NCI-H187 (cell line): ENCODE data around the gene RXRG.

ENCODE experiments used
- DNase-seq, 2 experiments: peaks; one replicate each; lab custom pipeline; 2025; lab: John Stamatoyannopoulos, UW

The RXRG gene

DNA sequence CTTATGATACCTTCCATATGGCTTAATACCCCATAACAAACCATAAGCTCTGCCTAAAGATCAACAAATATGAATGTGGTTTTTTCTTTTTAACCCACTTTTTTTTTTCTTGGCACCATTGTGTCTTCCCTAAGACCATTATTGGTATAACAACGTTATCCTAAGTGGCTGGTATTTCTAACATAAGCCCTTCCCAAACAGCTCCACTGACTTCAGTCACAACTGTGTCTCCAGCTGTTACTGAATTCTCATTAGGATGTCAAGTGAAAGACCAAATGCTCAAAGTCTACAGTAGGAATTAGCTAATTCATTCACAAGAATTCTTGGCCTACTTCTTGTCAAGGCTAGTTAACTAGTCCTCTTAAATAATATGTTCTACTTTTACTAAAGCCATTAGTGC lies 4.2 kb upstream of the RXRG start:
- no peak for DNase-seq

DNA sequence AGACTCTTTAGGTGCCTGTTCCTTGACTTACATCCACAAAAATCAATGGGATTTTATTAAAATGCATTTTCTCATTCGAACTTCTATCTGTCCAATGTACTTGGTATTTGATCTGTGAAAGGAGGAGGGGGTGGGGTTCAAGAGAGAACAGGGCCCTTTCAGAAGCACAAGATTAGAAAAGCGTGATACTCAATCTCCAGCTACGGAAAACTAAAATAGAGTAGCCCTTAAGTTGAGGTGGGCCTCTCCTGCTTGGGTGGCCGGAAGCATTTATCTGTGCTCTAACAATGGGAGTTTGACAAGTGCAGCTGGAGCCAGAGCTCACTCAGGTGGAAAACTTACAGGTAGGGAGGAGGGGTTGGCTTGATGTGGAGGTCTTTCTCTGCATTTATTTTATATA lies 462 bp upstream of the RXRG start:
- no peak for DNase-seq

DNA sequence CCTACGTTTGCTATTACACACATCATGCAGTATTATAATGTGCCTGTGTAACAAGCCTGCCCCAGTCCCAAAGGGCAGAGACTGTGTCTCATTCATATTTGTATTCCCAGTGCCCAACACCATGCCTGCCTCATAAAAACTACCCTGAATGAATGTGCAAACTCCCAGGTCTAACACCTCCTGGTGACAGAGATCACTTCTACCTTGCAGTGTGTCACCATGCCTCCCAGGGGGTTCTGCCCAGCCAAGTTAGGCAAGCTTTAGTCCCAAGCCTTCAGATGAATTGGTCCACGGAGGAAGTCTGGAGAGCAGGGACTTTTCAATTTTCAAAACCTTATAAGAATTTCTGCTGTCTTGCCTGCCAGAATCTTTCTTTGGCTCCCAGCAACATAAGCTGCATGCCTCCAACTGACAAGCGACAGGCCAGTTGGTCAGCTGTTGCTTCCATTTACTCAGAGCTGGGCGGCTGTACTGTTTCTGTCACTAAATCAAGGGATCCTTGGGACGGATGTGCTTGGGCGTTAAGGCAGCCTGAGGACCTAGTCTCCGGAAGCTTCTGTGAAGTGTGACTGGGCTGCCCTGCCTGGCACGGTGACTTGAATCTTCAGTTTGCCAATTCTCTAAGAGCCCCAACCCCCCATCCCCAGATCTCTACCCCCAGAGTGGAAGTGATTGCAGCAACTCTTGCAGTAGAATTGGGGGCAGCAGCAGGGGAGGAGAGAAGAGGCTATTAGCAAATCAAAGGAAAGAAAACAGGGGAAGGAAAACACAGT lies 1.2 kb downstream of the RXRG start:
- no peak for DNase-seq

DNA sequence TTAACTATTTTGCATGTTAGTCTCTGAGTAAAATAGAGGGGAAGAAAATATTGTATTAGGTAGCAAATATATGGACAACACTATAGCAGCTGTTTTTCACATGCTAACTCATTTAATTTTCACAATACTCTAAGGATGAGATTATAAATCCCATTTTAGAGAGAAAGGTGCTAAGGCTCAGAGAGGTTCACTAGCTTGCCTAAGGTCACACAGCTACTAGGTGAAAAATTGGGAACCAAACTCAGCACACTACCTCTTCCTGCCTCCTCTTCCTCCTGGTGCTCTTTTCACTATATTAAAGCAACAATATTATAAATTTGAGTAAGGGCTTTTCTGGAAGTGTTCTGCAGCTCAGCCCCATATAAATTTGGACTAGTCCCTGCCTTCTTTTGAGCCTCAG lies 2.3 kb downstream of the RXRG start:
- DNase-seq, result no peak

DNA sequence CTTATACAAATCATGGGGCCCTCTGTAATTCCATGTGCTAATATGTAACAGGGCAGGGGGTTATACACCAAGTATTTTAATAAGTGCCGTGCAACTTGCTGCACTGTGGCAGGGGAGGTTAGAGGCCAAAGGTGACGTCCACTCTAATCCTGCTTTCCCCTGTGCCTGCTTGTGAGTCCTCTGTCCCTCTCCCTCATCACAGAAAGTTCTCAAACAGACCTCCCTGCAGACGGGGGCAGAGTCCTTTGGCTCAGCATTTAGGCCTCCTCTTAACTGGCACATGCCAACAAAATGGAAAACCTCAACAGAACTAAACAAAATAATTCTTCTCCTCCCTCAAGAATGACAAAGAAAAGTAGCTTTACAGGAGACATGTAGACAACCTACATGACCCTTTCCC lies 2.9 kb downstream of the RXRG start:
- no peak for DNase-seq

DNA sequence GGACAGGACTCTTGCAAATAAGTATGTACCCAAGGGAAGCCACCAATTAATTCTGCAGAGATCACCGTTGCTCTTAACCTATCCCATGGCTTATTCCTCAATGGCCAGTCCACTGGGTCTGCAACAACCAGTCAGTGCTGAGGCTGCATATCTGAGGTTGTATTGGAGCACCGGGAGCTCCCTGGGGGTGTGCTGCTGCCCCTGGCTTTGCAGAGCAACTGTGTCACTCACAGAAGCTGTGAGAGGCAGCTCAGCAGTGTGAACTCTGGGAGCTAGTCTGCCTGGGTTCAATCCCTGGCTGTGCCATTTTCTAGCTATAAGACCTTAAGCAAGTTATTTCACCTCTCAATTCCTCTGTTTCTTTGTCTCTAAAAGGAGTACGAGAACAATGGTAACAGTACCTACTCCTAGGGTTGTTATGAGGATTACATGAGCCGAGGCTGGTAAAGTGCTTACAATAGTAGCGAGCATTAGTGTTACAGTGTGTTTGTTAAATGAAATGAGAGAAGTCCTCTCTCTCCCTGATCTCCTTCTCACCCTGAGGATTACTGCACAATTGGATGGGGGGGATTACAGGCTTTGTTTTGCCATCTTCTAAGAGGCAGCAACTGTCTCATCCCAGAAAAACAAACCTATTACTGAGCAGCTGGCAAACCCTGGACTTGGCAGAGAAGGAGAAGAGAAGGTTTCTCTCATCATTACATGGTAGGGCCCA lies 3.6 kb downstream of the RXRG start:
- no peak for DNase-seq

DNA sequence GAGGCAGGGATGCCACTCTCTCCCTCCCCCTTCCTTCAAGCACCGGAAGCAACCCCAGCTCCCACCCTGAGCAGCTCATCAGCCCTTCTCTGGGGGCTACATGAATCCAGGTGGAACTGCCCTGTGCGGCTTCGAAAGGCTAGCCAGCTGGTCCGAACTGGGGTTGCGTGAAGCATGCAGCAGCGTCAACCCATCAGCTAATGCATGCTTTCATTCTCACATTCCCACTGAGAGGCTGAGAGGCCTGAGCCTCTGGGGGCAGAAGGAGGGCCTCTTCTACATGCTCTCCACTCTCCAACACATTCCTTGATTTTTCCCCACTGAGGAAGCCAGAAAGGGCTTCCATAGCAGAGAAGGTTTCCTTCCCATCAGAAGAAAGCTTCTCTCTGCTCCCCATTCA lies 5.6 kb downstream of the RXRG start:
- no peak for DNase-seq

DNA sequence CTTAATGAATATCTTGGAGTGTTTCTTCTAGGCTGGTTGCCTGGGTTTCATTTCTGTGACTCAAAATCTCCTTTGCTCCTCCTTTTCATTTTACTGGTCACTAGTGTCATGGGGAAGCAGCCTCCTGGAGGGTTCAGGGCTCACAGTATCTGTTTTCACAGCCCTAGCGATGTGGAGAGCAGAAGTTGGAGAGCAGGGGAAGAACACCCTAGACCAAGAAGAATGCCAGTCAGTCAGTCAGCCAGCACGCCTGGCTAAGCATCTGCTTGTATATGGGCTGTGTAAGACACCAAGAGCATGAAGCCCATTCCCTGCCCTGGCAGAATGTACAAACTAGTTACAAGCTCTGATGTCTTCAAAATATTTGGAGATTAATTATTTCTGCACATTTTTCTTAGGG lies 7.9 kb downstream of the RXRG start:
- DNase-seq, result no peak

DNA sequence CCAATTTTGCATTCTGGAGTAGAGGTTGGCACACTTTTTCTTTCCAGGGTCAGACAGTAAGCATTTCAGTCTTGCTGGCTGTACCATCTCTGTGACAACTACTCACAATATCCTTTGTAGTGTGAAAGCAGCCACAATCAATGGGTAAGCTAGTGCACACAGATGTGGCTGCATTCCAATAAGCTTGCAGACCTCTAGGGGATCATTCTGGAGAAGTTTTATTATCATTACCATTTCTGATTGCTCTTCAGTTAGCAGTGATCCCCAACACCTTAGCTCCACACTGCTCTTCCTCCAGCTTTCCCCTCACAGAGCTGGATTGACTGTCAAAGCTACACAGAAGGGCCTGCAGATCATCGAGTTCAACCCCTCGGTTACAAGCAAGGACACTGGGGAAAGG lies 9.1 kb downstream of the RXRG start:
- no peak for DNase-seq

DNA sequence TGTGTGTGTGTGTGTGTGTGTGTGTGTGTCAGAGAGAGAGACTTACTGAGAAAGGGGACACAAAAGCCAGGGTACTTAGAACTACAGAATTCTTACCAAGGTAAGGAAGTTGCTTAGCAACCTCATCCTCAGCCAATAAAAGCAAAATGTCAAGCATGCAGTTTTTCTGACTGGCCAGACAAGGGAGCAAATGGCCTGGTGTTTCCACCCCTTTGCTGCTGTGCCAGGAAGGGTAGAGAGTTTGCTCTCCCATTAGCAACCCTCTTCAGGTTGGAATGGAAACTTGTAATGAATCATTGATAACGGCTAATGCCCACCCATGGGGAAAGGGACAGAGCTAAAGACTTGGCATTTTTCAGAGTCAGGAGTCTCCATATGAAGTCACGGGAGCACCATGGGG lies 10.6 kb downstream of the RXRG start:
- DNase-seq, result no peak

DNA sequence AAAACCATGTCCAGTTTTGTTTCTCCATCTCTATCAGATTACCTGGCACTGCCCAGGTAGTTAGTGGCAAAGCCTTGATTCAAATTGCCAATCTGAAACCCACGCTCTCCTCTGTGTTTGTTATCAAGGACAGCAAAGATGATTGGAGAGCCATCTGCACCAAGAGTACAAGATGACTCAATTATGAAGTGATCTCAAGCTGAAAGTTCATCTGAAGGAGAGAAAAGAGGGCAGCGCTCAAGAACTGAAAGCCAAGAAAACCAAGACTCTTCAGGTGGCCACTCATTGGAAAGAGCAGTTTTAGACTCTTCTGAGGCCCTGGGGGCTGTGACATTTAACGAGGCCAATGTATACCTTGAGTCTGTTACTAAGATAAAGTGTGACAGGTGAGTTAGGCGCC lies 13.8 kb downstream of the RXRG start:
- DNase-seq, result no peak

DNA sequence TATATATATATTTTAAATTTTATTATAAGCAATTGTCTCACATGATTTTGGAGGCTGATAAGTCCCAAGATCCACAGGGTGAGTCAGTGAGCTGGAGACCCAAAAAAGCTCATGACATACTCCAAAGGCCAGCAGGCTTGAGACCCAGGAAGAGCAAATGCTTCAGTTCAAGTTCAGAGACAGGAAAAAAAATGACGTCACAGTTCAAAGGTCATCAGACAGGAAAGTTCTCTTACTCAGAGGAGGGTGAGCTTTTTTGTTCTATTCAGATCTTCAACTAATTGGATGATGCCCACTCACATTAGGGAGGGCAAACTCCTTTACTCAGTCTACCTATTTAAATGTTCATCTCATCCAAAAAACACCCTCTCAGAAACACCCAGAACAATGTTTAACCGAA lies 18.2 kb downstream of the RXRG start:
- no peak for DNase-seq

DNA sequence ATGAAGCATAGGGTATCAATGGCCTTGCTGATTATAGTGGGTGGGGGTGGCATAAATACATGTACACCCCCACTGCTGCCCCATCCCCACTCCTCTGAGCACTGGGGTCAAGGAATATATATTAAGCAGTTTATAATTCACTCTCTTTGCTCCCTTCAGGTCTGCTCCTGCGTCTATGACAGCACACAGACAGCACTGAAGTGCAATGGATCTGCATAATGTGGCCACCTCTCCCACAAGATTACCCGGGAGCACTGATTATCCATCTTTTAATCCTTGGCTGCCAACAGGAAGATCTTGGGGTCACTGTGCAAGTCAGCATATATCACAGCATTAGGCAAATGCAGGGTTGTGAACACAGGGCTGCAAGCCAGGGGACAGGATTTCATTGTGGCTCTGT lies 19.3 kb downstream of the RXRG start:
- no peak for DNase-seq

DNA sequence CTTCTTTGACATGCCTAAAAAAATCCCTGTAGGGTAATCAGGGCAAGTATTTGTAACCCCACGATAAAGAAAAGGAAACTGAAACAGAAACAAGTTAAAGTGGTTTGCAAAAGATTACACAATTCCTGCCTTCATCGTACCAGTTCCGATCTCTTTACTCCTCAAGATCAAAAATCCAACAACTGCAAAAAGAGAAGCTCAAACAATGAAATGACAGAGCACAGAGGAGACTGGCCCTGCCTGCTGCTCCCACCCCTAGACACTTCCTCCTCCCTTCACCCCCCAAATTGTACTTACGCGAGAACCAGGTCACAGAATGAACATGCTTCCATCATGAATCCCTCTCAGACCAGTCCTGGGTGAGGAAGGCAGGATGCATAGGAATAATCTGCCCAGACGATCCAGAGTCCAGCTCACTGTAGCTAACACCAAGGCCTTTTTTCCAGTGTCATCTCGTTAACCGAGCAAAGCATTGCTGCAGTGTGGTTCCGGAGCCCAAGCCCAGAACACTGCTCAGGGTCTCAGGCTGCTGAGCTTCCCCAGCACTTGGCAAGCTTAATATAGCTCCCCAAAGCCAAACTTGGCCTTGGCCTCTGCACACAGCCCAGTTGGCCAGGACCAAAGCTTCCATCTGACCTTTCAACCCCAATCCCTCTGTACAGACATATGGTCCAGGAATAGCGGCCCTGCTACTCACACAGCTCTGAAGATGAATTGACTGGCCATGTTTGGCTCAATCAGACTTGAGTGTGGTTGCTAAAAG lies 20.3 kb downstream of the RXRG start:
- DNase-seq, result no peak

DNA sequence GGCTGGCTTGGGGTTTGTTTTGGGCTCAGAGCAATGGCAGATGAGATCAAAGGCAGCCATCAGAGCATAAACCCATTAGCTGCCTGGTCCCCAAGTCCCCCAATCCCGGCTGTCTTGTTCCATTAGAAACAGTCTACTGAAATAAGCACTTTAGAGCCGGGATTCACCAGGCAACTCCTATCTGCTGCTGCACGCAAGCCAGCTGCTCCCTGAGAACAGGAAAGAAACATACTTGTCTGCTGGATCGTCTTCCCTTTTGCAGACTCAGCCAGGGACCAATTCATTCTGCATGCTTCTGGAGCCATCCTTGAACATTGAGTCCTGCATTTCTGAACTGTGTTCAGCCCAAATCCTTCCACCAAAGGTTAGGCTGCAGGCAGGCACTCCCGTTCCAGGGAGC lies 21.8 kb downstream of the RXRG start:
- no peak for DNase-seq

DNA sequence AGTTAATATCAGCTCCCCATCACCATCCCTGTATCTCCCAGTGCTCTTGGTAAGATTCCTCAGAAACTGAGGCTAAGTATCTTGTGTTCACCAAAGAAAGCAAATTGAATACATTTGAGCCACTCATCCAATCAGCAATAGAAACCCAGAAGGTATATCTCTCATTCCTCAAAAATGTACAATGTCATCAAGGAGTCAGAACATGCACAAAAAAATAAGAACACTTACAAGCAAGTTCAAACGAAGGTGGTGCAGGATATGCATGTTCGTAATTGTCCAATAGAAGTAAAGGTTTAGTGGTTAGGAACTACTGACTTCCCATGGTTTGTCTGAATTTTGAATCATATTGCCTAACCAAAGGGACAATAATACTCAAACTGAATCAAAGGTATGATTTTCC lies 24.3 kb downstream of the RXRG start:
- no peak for DNase-seq

DNA sequence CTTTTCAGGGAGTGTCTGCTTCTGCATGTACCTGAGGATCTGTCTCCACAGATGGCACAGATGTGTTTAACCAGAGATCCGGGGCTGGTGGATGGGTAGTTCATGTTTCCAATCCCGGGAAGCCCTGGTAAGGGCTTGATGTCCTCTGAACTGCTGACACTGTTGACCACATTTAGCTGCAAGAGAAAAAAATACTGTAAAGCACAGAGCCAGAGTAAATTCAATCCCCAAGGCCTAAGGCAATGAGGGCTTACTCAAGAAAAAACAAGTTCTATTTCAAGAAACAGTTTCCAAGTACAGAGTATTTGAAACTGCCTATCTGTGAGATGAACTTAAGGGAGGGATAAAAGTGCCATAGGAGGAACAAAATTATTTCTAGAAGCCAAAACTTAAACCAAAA lies 25.1 kb downstream of the RXRG start:
- DNase-seq, result no peak

DNA sequence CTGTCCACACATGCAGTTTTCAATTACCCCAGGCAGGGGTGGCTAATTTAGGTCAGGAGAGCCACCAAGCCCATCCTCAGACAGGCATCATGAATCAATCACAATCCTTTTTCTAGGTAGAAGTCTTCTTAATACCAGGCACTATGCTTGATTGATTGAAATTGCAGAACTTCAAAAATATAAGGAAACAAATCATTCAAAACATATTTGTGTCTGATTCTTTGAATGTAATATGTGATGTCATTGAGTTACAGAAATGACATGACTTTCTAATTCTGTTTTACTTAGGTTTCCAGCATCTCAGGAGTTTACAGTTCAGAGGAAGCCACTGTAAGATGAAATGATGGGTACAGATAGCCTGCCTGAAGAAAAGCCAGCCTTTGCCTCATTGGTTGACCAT lies 26.7 kb downstream of the RXRG start:
- DNase-seq, result no peak

DNA sequence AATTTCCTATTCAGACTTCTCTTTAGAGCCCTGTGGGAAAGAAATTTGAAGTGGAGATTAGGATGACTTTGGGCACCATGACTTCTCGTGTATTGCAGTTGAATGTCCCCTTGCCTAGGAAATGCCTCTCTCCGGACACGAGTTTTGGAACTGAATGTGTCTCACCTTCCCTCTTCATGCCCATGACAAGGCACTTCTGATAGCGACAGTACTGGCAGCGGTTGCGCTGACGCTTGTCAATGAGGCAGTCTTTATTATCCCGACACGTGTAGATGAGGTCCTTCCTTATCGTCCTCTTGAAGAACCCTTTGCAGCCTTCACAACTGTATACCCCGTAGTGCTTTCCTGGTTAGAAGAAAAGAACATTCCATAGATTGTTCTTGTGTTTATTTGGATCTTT lies 28.1 kb downstream of the RXRG start:
- DNase-seq, result no peak

DNA sequence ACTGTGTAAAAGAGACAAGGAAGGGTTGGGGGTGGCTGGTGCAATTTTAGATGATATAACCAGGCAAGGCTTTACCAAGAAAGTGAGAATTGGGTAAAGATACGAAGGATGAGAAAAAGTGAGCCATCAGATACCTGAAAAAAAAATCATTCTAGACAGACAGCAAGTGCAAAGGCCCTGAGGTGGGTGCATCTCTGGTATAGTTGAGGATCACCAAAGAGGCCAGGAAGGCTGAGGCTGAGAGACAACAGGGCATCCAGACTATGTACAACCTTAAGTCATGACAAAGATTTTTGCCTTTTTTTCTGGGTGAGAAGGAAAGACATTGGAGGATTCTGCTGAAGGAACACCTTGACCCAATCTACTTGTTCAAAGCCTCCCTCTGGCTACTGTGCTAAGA lies 29.9 kb downstream of the RXRG start:
- DNase-seq, result no peak

DNA sequence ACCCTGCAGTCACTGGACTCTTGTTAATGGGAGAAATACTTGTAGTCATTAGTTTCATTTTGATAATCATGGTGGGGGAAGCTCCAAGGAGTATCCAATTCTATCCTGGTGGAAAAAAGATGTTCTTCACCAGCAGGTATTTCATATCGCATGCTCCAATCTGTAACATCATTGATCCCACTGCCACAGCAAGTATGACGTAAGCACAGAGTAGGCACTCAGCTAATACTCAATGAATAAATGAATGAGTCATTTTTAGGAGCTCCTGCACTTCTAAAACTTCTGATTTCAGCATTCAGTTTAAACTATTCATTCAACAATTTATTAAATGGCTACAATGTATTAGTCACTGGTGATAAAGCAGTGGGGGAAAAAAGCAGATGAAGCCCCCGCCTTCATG lies 30.3 kb downstream of the RXRG start:
- no peak for DNase-seq

DNA sequence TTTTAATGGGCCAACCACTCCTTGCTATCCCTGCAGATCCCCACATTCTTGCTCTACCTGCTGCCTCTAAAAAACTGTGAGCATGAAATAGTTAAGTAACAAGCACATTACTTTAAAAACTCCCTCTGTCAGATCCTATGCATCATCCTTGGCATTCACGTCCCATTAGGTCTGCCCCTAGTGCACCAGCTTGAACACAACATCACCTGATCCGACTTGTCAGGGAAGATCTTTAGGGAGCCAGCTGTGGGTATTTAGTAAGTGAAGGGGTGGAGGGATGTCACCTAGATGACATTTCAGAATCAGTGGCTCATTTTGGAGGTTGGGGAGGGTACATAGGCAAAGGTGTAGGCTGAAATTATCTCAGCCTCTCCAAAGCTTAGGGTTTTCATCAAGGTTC lies 33.5 kb downstream of the RXRG start:
- no peak for DNase-seq

DNA sequence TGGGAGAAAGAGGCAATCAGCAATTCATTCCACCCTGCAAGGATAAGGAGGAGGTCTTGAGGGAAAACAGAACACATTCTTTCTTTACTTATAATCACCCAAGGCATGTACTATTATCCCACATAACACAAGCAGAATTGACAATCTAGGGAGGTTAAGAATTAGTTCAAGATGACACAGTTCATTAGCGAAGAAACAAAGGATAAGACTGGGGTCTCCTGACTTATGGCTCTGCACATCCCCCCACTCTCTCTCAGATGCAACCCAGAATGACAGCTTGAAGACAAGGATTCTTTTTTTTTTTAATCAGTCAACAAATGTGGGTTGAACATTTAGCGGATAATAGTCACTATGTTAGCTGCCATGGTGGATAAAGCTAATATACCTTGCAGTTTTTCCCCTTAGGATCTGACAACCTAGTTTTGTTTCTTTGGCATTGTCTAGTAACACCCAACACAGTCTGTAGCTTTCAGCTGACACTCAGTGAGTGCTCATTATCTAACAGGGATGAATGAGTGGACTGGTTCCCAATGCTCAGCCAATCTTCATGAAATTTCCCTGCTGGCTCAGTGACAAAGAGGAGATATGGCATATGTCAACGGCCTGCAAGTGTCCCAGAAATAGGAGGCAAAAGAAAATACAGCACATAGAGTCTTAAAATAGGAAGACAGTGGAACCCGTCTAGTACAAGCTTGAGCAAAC lies 35.1 kb downstream of the RXRG start:
- DNase-seq, result no peak
